HG03159 (cell line): Measurements from ENCODE around the gene MARCHF10.
A peak's percentile ranks its signal among the peaks of the same experiment; 100 is the strongest.
"Not testable (repeated sequence)": the region's sequence is repeated elsewhere in the genome, so short reads cannot be mapped to it uniquely, and the experiment has no call there.

Experiments
- ATAC-seq: cut with Tn5 transposase; IDR thresholded peaks from one replicate; pipeline ENCODE4 v1.9.1; 2021; ENCODE audit warnings: mild to moderate bottlenecking, moderate library complexity; ENCODE audit not compliant: unreplicated experiment

MARCHF10 gene

GRCh38 chr17:62702746-62703260, 105.3 kb downstream of the MARCHF10 start:
- ATAC-seq: no peak

- ATAC-seq: no peak
These were observed 106.4 kb downstream of the MARCHF10 start for GRCh38 chr17:62701706-62702085.

- no peak for ATAC-seq
These were observed 107.0 kb downstream of the MARCHF10 start for GRCh38 chr17:62700964-62701705.

GRCh38 chr17:62698459-62698858, 109.7 kb downstream of the MARCHF10 start:
- ATAC-seq: not testable (repeated sequence)

GRCh38 chr17:62696726-62697490, 111.2 kb downstream of the MARCHF10 start:
- ATAC-seq: no peak

GRCh38 chr17:62696256-62696655, 111.9 kb downstream of the MARCHF10 start:
- ATAC-seq: no peak

GRCh38 chr17:62695093-62695738, 112.9 kb downstream of the MARCHF10 start:
- ATAC-seq: not testable (repeated sequence)

- no peak for ATAC-seq
These were observed 114.3 kb downstream of the MARCHF10 start for GRCh38 chr17:62693616-62694409.

- ATAC-seq: peak; percentile 48
These were observed 115.2 kb downstream of the MARCHF10 start for GRCh38 chr17:62692721-62693431.

GRCh38 chr17:62692159-62692651, 115.9 kb downstream of the MARCHF10 start:
- no peak for ATAC-seq

GRCh38 chr17:62691589-62691915, 116.6 kb downstream of the MARCHF10 start:
- ATAC-seq: not testable (repeated sequence)

- no peak for ATAC-seq
These were observed 117.8 kb downstream of the MARCHF10 start for GRCh38 chr17:62690168-62690897.

GRCh38 chr17:62689441-62690167, 118.5 kb downstream of the MARCHF10 start:
- ATAC-seq: no peak

GRCh38 chr17:62688398-62689160, 119.5 kb downstream of the MARCHF10 start:
- ATAC-seq: no peak

GRCh38 chr17:62687997-62688396, 120.1 kb downstream of the MARCHF10 start:
- ATAC-seq: no peak

- no peak for ATAC-seq
These were observed 123.9 kb downstream of the MARCHF10 start for GRCh38 chr17:62684179-62684578.

GRCh38 chr17:62681939-62682381, 126.2 kb downstream of the MARCHF10 start:
- ATAC-seq: no peak
